Measurements from ENCODE around the gene GOLGA6L4. TPM values are rescaled to one million over a fixed set of nuclear protein-coding genes. Genes with fewer than 3 reads are reported as not detected.
A peak's percentile ranks its signal among the peaks of the same experiment; 100 is the strongest.
"Not testable (repeated sequence)": the region's sequence is repeated elsewhere in the genome, so short reads cannot be mapped to it uniquely, and the experiment has no call there.

Gene GOLGA6L4, protein sequence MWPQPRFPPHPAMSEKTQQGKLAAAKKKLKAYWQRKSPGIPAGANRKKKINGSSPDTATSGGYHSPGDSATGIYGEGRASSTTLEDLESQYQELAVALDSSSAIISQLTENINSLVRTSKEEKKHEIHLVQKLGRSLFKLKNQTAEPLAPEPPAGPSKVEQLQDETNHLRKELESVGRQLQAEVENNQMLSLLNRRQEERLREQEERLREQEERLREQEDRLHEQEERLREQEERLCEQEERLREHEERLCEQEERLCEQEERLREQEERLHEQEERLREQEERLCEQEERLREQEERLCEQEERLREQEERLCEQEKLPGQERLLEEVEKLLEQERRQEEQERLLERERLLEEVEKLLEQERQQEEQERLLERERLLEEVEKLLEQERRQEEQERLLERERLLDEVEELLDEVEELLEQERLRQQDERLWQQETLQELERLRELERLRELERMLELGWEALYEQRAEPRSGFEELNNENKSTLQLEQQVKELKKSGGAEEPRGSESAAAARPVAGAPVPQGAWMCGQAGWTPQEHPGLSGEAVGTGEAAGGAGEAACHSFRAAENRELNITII
- 1 to 10 TPM; 3.1 to 4.6 TPM for total RNA-seq

DNA sequence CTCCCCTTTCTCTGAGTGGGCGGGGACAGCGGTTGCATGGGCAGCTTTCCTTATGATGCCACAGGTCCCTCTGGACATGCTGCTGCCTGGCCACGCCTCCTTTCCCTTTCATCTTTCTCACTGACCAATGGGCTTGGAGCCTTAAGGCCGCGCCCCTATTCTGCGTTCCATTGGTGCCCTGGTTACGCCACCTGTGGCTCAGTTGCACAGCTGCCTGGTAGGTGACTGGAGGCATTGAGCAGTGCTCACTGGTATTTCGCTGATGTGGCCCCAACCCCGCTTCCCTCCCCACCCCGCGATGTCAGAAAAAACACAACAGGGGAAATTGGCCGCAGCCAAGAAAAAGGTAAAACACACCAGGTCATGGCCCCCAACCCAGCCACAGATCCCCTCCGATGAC is at the start of gene GOLGA6L4:
TSS of gene GOLGA6L4 (plus strand) at position 201 of the 400 bp plus-strand sequence. CDS start at position 263, 62 bp downstream.
- H3K9me3 Mint-ChIP-seq; H3K27ac Mint-ChIP-seq; ATAC-seq (ENCODE audit: low read depth); POLR2A ChIA-PET; H3K4me1 Mint-ChIP-seq; H3K27me3 Mint-ChIP-seq; DNase-seq; H3K36me3 Mint-ChIP-seq; H3K4me3 Mint-ChIP-seq: not testable (repeated sequence)

- H3K27ac Mint-ChIP-seq; H3K4me1 Mint-ChIP-seq; DNase-seq; H3K27me3 Mint-ChIP-seq; H3K36me3 Mint-ChIP-seq; POLR2A ChIA-PET; ATAC-seq (ENCODE audit: low read depth); H3K9me3 Mint-ChIP-seq; H3K4me3 Mint-ChIP-seq: not testable (repeated sequence)
These were observed 42.6 kb upstream of the GOLGA6L4 start for GRCh38 chr15:84192982-84193381.

GRCh38 chr15:84195603-84196002 is 40.0 kb upstream of the GOLGA6L4 start:
- H3K9me3 Mint-ChIP-seq, H3K36me3 Mint-ChIP-seq, H3K27ac Mint-ChIP-seq, POLR2A ChIA-PET, H3K4me3 Mint-ChIP-seq, DNase-seq, H3K27me3 Mint-ChIP-seq, H3K4me1 Mint-ChIP-seq: not testable (repeated sequence)
- ATAC-seq (ENCODE audit: low read depth) = peak; percentile 92

DNA sequence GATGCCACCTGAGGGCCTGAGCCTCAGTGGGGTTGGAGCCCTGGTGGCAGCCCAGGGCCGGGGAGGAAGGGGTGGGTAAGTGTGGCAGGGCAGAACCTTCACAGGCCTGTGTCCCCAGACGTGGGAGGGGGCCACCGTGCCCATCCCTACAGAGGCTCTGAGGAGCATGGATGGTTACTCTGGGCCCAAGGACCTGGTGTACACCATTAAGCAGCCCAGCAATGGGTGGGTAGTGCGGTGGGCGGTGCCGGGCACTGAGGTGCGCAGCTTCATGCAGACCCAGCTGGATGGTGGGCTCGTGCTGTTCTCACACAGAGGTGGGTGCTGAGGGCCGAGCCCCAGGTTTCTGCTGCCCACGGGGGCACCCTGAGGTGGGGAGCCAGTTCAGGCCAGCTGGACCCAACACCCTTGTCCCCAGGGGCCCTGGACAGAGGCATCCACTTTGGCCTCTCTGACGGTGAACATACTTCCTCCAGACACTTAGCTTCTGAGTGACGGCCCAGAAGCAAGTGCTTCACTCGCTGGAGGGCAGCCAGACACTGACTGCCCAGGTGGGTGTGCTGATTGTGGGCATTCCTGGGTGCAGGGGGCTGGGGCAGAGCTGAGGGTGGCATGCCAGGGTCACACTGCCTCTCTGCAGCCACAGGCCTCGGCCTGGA is 38.9 kb upstream of the GOLGA6L4 start:
- POLR2A ChIA-PET, DNase-seq: not testable (repeated sequence)

DNA sequence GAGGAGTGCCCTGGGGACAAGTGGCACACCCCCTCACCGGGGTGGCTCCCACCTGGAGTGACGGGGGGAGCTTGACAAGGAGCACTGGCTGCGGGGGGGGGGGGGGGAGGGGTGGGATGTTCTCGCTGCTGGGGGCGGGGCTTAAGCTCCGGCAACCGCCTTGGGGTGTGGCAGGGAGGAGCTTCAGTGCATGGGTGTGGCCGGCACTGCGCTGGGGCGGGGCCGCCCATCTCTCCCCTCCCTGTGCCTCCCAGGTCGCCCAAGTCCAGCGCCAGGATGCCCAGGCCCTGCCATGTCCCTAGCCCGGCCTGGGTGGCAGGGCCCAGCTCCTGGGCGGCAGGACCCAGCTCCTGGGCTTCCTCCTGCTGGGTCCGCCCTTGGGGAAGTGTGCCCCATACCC is 35.7 kb upstream of the GOLGA6L4 start:
- DNase-seq; H3K36me3 Mint-ChIP-seq; H3K4me1 Mint-ChIP-seq; H3K9me3 Mint-ChIP-seq; H3K27me3 Mint-ChIP-seq; ATAC-seq (ENCODE audit: low read depth); H3K27ac Mint-ChIP-seq; POLR2A ChIA-PET; H3K4me3 Mint-ChIP-seq: not testable (repeated sequence)

More for the DNA sequence above, 38.9 kb upstream of the GOLGA6L4 start:
- not testable (repeated sequence) for H3K36me3 Mint-ChIP-seq; H3K4me1 Mint-ChIP-seq; H3K27me3 Mint-ChIP-seq; H3K4me3 Mint-ChIP-seq; H3K27ac Mint-ChIP-seq; ATAC-seq (ENCODE audit: low read depth); H3K9me3 Mint-ChIP-seq

DNA sequence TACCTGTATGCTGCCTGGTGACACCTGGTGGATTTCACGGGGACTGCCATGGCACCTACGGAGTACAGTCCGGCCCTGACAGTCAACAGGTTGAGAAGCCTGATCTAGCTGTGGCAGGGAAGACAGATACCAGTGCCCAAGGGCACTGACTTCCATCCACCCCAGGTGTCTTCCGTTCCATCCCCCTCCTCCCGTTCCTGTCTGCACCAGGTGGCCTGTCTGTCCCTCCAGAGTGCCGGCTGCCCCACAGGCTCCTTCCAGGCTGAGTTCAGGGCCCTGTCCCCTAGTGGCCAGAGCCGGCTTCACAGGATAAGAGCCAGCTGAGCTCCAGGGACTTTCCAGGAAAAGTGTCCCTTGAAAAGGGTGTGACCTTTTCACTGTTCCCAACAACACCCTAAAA is 10.9 kb downstream of the GOLGA6L4 start:
- H3K4me1 Mint-ChIP-seq; H3K36me3 Mint-ChIP-seq; H3K27me3 Mint-ChIP-seq; POLR2A ChIA-PET; H3K9me3 Mint-ChIP-seq; H3K27ac Mint-ChIP-seq; ATAC-seq (ENCODE audit: low read depth): not testable (repeated sequence)
- DNase-seq = peak; percentile 39
- H3K4me3 Mint-ChIP-seq = peak overlapping the region; percentile 25

Data from activated naive CD8-positive, alpha-beta T cell treated with anti-CD3 and anti-CD28 coated beads, Interleukin-2, amount 10 ng/mL, durations not matched to agents 7 days and 5 days (primary cell).